Stimulated activated CD8-positive, alpha-beta memory T cell treated with anti-CD3 and anti-CD28 coated beads, Interleukin-15, amount 100 ng/mL, for 4 hours (primary cell): ENCODE data around the gene CA11.
"Not testable (repeated sequence)": the region's sequence is repeated elsewhere in the genome, so short reads cannot be mapped to it uniquely, and the experiment has no call there.

Experiments
- DNase-seq, 2 donors: peaks; one replicate each; pipeline ENCODE4 v3.0.0-alpha.2; 2020; ENCODE audit warnings: low read depth in 2 of 2

The CA11 gene

DNA sequence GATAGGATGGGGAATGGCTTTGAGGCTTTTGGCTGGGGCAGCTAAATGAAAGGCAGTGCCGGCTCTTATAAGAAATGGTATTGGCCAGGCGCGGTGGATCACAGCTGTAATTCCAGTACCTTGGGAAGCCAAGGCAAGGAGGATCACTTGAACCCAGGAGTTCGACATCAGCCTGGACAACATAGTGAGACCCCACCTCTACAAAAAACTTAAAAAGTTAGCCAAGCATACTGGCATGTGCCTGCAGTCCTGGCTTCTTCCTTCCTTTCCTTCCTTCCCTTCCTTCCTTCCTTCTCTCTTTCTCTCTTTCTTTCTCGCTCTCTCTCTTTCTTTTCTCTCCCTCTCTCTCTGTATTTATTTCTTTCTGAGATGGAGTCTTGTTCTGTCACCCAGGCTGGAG, 3.1 kb downstream of the CA11 start:
- DNase-seq: no peak

DNA sequence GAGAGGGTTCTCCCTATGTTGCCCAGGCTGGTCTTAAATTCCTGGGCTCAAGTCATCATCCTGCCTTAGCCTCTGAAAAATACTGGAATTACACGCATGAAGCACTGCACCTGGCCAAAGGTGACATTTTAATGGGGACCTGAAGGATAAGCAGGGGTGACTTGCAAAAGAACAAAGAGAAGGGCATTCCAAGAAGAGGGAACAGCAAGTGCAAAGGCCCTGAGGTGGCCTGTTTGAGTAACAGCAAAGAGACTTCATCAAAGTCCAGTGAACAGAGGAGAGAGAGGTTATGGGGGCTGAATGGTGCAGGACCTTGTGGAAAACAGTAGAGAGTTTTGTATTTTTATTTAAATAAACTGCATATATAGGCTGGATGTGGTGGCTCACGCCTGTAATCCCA, 4.1 kb downstream of the CA11 start:
- DNase-seq: no peak

DNA sequence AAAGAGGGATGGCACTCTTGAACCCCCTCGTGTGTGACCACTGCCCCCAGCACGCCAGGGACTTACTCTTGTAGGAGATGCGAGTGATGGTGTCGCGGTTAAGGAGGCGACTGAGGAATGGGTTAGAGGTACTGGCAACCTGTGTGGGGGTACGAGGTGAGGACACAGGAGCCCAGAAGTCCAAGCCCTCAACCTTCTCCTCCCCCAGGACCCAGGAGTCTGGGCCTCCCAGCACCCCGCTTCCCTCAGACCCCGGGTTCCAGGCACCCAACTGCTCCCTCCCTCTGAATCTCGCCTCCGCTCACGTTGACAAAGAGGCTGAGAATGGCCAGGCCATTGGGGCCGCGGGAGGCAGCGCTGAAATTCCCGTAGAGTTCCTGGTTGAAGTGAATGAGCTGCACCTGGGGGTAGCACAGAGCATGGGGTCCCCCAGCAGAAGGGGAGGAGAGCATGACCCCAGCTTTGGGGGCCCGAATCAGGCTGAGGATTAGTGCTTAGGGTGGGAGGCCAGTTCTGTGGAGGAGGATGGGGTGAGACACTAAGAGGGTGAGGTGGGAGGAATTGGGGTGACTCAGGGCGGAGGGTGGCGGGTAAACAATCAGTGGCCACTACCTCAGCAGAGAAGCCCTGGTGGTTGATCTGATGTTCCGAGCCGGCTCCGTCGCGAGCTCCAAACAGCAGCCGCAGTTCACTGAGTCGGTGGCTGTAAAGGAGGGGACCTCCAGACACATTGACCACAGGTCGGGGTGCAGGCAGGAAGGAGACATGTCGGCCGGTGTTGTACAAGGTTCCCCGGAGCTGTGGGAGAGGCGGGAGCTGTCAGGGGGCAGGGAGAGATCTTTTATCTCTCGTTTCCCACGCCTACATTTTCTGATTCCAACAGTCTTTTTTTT, 6.3 kb downstream of the CA11 start:
- DNase-seq: no peak

DNA sequence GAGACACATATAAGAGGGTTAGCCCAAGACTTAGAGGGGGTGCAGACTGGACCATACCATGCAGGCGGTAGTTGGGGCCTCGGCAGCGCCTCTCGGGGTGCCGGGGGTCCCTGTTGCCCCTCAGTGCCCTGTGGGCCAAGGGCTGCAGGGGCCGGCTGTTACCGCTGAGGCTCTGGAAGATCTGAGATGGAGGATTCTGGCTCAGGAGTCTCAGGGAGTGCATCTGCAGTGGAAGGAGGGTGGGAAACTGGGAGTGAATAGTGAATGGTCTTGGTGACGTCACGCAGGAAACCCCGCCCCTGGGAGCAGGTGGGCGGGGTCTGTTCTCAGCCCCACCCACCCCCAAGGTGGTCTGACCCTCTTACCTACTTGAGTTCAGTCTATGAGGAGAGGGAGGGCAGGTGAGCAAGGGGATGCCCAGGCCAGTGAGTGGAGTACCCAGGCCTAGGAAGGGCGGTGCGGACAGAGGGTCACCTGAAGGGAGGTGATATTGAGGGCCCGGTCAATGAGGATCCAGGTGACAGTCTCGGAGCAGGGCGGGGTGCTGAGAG, 7.1 kb downstream of the CA11 start:
- DNase-seq: no peak

DNA sequence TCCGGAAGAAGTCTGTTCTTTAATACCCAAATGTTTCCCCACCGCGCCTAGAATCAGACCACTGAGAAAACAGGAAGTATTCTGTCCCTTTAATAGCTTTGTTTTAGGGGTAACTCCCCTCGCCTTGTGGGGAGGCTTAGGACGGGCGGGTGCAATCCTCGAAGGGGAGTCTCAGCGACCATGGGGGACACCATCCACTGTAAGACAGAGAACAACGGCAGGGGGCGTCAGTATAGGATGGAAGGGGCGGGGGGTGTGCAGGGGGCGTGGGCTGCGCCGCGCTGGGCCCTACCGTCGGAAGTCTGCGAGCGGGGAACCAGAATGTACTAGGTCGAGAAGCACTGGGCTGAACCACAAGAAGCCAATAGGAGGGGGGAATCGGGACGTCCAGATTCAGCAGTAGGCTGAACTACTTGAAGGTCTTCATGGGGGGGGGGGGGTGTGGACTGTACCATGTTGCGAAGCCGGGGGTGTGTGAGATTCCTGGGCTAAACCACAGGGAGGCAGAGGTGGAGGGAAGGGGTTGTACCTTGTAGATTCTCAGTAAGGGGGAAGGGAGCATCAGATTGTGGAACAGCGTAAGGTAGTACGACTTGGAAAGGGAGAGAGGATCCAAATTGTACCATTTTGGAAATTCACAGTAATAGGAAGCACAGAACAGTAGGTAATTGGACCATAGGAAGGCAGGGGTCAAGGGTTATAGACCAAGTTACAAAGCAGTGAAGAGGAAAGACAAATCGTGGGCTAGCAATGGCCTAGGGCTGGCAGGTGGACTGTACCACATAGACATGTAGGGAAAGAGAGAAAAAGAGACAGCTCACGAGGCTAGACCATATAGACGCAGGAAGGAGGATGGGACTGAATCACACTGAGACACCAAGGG, 7.8 kb downstream of the CA11 start:
- DNase-seq: peak; percentile 60 to 72

DNA sequence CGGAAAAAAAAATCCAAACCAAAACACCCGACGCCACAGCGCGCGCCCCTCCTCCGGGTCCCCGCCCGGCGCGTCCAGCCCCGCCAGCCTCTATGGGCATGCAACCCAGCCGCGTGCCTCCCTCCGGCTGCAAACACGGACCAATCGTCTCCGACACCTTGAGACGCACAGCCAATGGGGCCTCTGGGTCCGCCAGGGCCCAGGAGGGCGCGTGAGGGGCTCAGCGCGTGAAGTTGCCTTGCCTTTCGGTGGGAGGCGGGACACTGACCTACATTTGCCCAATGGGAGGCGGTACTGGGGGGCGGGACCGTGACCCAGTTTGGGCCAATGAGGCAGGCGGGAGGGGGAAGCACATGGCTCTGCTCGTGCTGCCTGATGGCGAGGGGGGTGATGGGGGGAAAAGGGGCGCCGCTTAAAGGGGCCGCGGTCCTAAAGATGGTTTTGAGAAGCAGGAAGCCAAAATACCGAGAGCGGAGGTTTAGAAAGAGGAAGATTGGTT, 8.5 kb downstream of the CA11 start:
- DNase-seq: peak; percentile 98 to 100

DNA sequence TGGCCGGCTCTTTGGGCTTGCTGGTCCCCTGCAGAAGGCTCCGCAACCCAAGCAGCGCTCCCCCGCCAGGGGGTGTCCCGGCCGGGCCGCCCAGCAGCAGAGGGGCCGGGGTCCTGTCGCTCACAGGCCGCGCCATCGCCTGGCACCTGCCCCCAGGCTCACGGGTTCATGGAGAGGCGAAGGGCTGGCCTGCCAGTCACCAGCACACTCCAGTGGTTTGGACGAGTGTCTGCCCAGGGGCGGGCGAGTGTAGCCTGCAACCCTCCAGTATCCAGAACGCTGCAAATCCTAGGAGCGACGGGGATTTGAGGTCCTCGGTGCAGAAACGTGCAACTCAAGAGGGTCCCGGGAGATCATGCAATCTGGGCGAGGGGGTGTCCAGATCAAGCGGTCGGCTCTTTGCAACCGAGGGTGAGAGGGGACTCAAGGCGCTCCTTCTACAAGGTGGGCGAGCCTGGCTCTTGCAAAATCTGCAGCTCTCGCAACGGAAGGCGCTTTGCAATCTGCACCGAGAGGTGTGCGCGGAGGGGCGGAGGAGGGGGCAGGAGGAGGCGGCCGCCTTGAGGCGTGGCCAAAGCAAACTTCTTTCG, 9.0 kb downstream of the CA11 start, which contains the start of gene DBP:
Gene DBP, minus strand, starts transcription at position 521 of the 590 bp plus-strand sequence. Its CDS starts 385 bp downstream, at position 136.
- DNase-seq: no peak

DNA sequence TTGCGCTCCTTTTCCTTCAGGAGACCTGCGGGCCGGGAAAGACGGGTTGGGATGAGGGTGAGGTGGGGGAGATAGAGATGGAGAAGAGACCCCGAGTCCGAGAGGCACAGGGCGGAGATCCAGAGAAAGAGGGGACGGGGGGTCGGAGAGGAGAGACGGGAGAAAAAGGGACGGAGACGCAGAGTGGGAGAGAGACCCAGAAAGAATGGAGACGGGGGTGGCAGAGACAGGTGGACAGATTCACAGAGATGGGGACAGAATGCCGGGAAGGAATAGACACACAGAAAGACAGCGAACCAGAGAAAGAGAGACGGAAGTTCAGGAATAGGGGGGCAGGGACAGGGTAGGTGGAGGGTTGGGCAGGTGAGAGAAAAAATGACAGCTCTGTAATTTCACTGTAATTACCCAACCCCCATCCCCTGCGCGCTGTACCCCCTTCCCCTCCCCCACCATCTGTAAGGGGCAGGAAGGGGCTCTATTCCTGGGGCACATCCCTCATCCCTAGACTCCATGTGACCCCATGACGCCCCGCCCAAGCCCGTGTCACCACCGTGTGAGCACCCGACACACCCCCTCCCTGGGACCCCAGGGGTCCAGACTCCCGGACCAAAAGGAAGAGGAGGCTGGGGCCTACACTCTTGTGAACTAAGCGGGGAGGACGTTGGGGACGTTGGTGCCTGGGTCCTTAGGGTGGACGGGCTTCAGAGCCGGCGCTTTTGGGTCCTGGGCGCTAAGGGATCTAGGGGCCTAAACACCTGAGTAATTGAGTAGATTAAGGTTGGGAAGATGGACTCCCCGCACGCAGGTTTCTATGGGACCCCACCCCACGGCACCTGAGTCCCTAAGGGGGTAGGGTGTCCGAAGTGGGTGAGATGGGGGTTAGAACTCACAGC, 9.8 kb downstream of the CA11 start:
- no peak for DNase-seq

DNA sequence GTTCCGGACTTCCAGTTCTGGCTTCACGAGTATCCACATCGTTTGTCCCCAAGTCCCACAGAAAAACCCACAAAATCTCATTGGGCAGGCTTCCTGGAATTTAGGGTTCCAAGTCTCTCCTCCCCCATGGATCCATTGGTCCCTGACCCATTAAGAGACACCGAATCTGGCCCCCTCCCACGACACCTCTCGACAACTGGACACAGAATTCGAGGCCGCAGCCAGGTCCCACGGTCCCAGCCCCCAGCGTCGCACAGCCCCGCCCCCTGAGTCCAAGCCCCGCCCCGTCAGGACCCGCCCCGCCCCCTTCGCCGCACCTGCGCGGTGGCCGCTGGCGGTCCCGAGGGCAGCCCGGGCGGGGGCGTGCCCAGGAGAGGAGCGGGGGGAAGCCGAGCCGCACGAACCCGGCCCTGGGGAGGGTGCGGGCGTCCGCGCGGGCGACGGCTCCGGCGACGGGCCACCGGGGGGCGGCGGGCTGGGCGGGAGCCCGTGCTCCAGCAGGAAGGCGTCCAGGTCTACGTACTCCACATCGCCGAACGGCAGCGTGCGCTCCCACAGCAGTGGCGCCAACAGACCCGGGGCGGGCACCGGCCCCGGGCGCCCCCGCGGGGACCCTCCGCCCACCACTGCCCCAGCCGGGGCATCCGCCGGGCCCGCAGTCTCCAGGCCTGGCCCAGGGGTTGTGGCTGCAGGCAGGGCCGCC, 10.6 kb downstream of the CA11 start:
- peak; percentile 54 to 57 for DNase-seq

DNA sequence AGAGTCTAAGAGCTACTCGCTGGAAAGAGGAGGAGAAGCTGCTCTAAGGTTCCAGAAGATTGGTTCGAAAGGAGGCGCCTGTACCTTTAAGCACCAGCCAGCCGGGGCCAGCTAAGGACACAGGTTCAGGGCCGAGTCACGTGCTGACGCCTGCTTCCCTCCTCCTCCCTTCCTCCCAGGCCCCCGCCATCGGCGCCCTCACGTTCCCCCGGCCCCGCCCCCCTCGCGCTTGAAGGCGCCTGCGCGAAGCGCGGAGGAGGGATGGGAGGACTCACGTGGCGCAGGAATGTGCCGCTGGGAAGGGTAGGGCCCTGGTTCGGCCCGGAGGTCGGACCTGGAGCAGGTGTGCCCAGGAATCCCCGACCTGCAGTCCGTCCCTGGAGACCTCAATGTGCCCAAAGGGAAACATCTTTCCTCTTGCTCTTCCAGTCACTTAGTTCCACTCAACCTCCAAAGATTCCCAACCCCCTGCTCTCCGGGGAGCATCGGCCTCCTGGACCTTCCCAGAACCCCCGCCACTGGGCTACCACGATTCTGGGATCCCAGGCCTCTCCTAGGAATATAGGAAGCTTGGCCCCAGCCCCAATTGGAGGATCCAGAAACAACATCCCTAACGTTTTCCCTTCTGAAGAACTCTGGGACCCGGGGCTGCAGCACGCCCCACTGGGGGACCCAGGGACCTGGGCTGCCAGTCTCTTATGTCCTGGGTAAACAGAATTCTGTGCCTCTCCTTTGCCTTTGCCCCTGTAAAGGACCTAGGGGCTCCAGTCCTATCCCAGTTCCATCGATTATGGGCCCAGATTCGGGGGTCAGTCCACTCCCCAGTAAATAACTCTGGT, 11.3 kb downstream of the CA11 start:
- DNase-seq: peak; percentile 81 to 85

DNA sequence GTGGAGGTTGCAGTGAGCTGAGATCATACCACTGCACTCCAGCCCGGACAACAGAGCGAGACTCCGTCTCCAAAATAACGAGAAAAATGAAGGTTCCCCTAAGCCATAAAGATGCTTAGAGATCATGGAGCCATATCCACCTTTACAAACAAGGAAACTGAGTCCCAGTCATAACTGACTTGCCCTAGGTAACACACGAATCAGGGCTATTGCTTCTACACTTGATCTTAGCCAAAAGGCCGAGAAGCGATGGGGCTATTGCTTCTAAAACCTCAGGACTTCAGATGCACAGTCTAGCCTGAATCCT, 12.0 kb downstream of the CA11 start:
- DNase-seq: no peak

DNA sequence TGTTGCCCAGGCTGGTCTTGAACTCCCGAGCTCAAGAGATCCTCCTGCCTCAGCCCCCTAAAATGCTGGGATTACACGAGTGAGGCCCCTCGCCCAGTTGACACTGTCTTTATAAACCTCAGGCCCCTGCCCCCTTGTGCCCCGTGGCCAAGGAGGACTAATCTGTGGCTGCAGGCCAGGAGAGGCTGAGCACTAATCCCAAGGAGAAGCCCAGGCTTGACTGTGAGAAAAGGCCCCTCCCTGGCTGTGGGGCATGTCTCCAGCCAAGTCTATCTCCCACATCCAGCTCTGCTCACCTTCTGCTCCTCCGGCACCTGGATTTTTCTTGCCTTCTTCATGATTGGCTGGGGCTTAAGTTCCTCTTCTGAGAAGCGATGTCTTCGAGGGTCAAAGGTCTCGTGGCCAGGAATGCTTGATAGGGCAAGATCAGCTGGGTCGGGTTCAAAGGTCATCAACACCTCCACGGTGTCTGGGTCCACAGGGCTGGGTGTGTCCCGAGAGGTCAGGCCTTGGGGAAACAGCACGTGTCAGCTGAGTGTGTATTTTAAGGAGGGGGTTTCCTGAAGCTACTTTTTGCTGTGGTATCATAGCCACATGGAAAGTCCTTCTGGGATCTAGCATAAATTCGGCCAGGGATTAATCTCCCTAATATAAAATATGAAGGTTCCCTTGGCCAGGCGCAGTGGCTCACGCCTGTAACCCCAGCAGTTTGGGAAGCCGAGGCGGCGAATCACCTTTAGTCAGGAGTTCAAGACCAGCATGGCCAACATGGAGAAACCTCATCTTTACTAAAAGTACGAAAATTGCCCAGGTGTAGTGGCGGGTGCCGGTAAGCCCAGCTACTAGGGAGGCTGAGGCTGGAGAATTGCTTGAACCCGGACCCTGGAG, 12.6 kb downstream of the CA11 start:
- no peak for DNase-seq

DNA sequence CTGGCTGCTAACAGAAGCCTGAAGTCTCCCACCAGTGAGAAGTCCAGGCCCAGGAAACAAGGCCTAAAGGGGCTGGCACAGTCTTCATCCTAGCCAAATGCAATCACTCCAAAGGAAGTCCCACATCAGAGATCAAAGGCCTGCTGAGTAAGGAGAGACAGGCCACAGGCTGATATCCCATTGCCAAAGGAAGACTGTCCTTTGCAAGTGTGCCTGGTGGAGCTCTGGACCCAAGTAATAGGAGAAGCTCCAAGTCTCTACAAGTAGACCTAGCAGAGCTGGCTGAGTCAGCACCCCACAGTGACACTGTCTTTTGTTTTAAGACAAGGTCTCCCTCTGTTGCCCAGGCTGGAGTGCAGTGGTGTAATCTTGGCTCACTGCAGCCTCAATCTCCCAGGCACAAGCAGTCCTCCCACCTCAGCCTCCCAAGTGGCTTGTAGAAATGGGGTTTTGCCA, 13.3 kb downstream of the CA11 start:
- no peak for DNase-seq

DNA sequence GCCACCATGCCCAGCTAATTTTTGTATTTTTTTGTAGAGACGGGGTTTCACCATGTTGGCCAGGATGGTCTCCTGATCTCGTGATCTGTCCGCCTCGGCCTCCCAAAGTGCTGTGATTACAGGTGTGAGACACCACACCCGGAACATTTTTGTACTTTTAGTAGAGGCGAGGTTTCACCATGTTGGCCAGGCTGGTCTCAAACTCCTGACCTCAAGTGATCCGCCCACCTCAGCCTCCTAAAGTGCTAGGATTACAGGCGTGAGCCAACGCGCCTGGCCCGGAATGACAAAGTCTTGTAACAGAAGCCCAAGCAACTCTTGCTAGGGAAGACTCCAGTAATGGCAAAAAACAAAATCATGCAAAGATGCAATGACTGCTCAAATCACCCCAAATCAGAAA, 13.7 kb downstream of the CA11 start:
- not testable (repeated sequence) for DNase-seq

DNA sequence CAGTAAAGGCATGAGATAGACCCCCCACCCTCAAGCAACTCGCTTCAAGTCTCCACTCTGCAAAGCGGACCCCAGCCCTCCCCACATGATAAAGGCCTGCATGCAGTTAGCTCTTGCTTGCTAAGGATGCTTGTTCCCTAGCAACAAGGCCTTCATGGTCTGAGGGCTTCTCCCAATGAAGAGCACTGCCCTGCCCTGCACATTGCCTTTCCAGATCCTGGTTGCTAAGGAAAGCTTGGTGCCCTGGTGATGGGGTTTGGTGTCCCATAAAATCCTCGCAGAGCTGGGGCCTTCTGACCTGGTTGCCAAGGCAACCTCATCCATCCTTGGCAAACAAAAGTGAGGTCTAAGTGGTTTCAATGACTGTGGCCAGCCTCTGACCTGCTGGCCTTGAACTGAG, 14.8 kb downstream of the CA11 start:
- no peak for DNase-seq

DNA sequence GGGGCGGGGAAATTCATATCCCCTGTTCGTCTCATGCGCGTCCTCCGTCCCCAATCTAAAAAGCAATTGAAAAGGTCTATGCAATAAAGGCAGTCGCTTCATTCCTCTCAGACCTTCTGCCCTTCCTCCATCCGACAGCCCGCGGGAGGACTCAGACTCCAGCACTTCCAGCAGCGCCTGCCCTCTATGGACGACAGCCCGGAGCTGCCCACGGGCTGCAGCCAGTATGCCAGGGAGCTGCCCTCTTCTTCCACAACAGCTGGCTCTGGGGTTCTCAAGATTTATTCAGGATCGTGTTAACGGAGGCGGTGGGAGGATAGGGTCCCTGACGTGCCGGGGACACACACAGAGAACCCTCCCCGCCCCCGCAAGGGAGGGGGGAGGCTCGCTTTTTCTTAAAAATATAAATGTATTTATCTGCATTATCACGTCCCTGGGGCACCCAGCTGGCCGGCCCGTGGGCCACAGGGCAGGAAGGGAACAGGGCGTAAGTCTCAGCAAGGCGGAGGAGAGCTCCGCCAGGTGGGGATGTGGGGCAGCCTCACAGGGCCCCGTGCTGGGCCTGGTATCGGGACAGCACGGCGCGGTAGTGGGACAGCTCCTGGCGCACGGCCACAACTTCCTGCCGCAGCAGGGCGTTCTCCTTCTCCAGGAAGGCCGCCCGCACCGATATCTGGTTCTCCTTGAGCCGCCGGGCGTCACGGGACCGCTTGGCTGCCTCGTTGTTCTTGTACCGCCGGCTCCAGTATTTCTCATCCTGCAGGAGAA, 15.5 kb downstream of the CA11 start:
- DNase-seq: no peak

DNA sequence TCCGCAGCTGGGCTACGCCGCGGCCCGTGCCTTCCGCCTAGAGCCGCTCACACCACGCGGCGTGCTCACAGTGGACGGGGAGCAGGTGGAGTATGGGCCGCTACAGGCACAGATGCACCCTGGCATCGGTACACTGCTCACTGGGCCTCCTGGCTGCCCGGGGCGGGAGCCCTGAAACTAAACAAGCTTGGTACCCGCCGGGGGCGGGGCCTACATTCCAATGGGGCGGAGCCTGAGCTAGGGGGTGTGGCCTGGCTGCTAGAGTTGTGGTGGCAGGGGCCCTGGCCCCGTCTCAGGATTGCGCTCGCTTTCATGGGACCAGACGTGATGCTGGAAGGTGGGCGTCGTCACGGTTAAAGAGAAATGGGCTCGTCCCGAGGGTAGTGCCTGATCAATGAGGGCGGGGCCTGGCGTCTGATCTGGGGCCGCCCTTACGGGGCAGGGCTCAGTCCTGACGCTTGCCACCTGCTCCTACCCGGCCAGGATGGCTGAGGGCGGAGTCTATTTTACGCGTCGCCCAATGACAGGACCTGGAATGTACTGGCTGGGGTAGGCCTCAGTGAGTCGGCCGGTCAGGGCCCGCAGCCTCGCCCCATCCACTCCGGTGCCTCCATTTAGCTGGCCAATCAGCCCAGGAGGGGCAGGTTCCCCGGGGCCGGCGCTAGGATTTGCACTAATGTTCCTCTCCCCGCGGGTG, 16.2 kb downstream of the CA11 start:
- no peak for DNase-seq
